Measurements from ENCODE around the gene NF2.

- no peak for TF ChIP-seq ZNF384 (IDR thresholded peaks at IDR 0.05)
- TF ChIP-seq PKNOX1 (IDR thresholded peaks at IDR 0.05), result no peak
- TF ChIP-seq BHLHE40 (IDR thresholded peaks at IDR 0.05; ENCODE audit: borderline replicate concordance), result no peak
- no peak for TF ChIP-seq SP1 (IDR thresholded peaks at IDR 0.05)
- TF ChIP-seq TARDBP (IDR thresholded peaks at IDR 0.05), result no peak
- TF ChIP-seq ELF4 (IDR thresholded peaks at IDR 0.05), result no peak
- no peak for TF ChIP-seq FOXK2 (IDR thresholded peaks at IDR 0.05)
- no peak for TF ChIP-seq ARNT (IDR thresholded peaks at IDR 0.05)
- TF ChIP-seq NFRKB (IDR thresholded peaks at IDR 0.05), result no peak
- no peak for TF ChIP-seq FOXA1 (IDR thresholded peaks at IDR 0.05)
- TF ChIP-seq FOXM1 (IDR thresholded peaks at IDR 0.05; ENCODE audit: borderline replicate concordance), result no peak
These were observed 2.1 kb downstream of the NF2 start for GRCh38 chr22:29605527-29605850.

All from HEK293T (cell line).